H1 (cell line): ENCODE measurements around the gene SDSL. TPM values are rescaled to one million over a fixed set of nuclear protein-coding genes. Genes with fewer than 3 reads are reported as not detected.

Experiments used
- KDM1A ChIP-seq: fragments of 200-600, 300-600 bp; sonication (generic); IDR thresholded peaks from 2 replicates; pipeline ENCODE4 v1.7.1; 2016; ENCODE audit warnings: mild to moderate bottlenecking, low read length, borderline replicate concordance
- PHF8 ChIP-seq: fragments of 200-600 bp; sonication (generic); conservative IDR thresholded peaks from 2 replicates; pipeline ENCODE4 v1.7.1; 2012; ENCODE audit warnings: low read depth, mild to moderate bottlenecking, inconsistent platforms, low read length, moderate library complexity
- SP2 ChIP-seq: IDR thresholded peaks from 2 replicates; pipeline ENCODE4 v1.6.1; 2012; ENCODE audit warnings: mild to moderate bottlenecking, low read length, inconsistent platforms
- polyA plus RNA-seq, 7 experiments: library from polyadenylated mRNA; depleted of rRNA in 3 of 7; stranded (reverse) in 5 of 7; unstranded in 2 of 7; fragments of >200 nt in 5 of 7; fragments of 200-250 nt in 2 of 7; gene quantifications; 1 replicate in 5 of 7; 2 replicates in 1 of 7; 4 replicates in 1 of 7; pipeline versions ENCODE4 v1.2.1 to v1.2.3, GENCODE V29; 2011 to 2013; ENCODE audit warnings: missing spikeins in 2 of 7, mixed read lengths in 2 of 7
- total RNA-seq: library from RNA; stranded (reverse); fragmentation: NEBNext Ultra II Directional; extraction: Animal tissue kit (Norgen Biotek cat#: 25700); gene quantifications from 2 replicates; pipeline ENCODE4 v1.2.1, GENCODE V29; 2021

SDSL gene
- total and polyA plus RNA-seq, 2 of the 8 experiments (the other 6 are each of a cell fraction or from before 2014, with no cell fraction given), result 0.69 to 1.3 TPM

DNA sequence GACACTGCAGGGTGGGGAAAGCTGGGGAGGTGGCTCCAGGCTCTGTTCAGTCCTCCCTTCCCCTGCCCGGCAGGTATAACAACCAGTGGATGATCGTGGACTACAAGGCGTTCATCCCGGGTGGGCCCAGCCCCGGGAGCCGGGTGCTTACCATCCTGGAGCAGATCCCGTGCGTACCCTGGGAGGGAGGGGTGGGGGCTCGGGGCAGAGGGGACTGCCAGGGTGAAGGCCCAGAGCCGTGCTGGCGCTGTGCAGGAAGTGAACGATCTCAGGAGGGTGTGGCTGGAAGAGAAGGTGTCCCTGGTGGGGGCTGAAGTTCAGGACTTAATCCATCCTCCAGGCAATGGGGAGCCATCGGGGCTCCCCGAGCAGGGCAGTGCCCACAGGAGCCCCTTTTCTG lies 37.4 kb upstream of the SDSL start (continued):
- TF ChIP-seq PHF8 (no peak), KDM1A (no peak), SP2 (no peak)
- TF ChIP-seq, all 59 proteins: peak for 0
